Measurements from ENCODE around the gene SLC23A2. TPM values are rescaled to one million over a fixed set of nuclear protein-coding genes. Genes with fewer than 3 reads are reported as not detected.

Gene SLC23A2
- total RNA-seq, 1 experiment from 2014 or later, result 37.3 TPM

- no TSS peak for BruUV-seq (replicated peaks)
- intact Hi-C loops (cut with micrococcal nuclease; ENCODE audit: unreplicated experiment), result no loop called here
- no peak for TF ChIP-seq CTCF (IDR thresholded peaks at IDR 0.05; ENCODE audit: insufficient read depth in 1 of 2, low read depth in 1 of 2, low read length in 1 of 2, severe bottlenecking in 1 of 2, unreplicated experiment in 1 of 2)
- ChIA-PET CTCF (no interaction called here), POLR2A (no interaction called here)
- H3K36me3 ChIP-seq (ENCODE audit: control insufficient read depth, insufficient read depth, low read length), result no peaks in the 10 kb centered on the region
- Mint-ChIP-seq H3K9me3 (ENCODE audit: unreplicated experiment) (no peaks in the 10 kb centered on the region), H3K4me1 (ENCODE audit: low read depth, unreplicated experiment) (peaks cover 8% of the 10 kb centered on the region), H3K27me3 (ENCODE audit: insufficient read depth, unreplicated experiment) (no peaks in the 10 kb centered on the region), H3K27ac (ENCODE audit: unreplicated experiment) (no peak overlapping the region), H3K4me3 (ENCODE audit: unreplicated experiment) (no peak overlapping the region), H3K36me3 (ENCODE audit: insufficient read depth, unreplicated experiment) (no peaks in the 10 kb centered on the region)
- peaks cover 10% of the 10 kb centered on the region for H3K4me1 ChIP-seq
- peak in 1 of 2 experiments; percentile 22 for DNase-seq
- no peaks in the 10 kb centered on the region for H3K27me3 ChIP-seq (replicated peaks; ENCODE audit: control insufficient read depth, insufficient read depth, low read length)
- H3K9me3 ChIP-seq, result no peaks in the 10 kb centered on the region
- no peak overlapping the region for H3K4me3 ChIP-seq (ENCODE audit: low read depth, low read length)
These were observed 187.2 kb downstream of the SLC23A2 start for GRCh38 chr20:4813863-4814695.

- intact Hi-C loops (cut with micrococcal nuclease; ENCODE audit: unreplicated experiment), result no loop called here
- CTCF ChIA-PET, result no interaction called here
These were observed 188.0 kb downstream of the SLC23A2 start for GRCh38 chr20:4813076-4813862.

More at GRCh38 chr20:4813076-4813862, 188.0 kb downstream of the SLC23A2 start:
- DNase-seq, result no peak
- peaks cover 8% of the 10 kb centered on the region for H3K4me1 Mint-ChIP-seq (ENCODE audit: low read depth, unreplicated experiment)
- H3K36me3 Mint-ChIP-seq (ENCODE audit: insufficient read depth, unreplicated experiment), result no peaks in the 10 kb centered on the region
- Histone ChIP-seq H3K4me3 (ENCODE audit: low read depth, low read length) (no peak overlapping the region), H3K4me1 (peaks cover 10% of the 10 kb centered on the region), H3K27me3 (replicated peaks; ENCODE audit: control insufficient read depth, insufficient read depth, low read length) (no peaks in the 10 kb centered on the region), H3K9me3 (no peaks in the 10 kb centered on the region), H3K36me3 (ENCODE audit: control insufficient read depth, insufficient read depth, low read length) (no peaks in the 10 kb centered on the region)
- BruUV-seq (replicated peaks), result no TSS peak
- H3K27ac Mint-ChIP-seq (ENCODE audit: unreplicated experiment), result no peak overlapping the region
- H3K4me3 Mint-ChIP-seq (ENCODE audit: unreplicated experiment), result no peak overlapping the region
- no peaks in the 10 kb centered on the region for H3K9me3 Mint-ChIP-seq (ENCODE audit: unreplicated experiment)
- POLR2A ChIA-PET, result no interaction called here
- TF ChIP-seq CTCF (IDR thresholded peaks at IDR 0.05; ENCODE audit: insufficient read depth in 1 of 2, low read depth in 1 of 2, low read length in 1 of 2, severe bottlenecking in 1 of 2, unreplicated experiment in 1 of 2), result no peak
- no peaks in the 10 kb centered on the region for H3K27me3 Mint-ChIP-seq (ENCODE audit: insufficient read depth, unreplicated experiment)
